PC-3 (cell line): Measurements from ENCODE around the gene ZNF407.

Experiments
- CTCF ChIP-seq: fragments of 300-600 bp; sonication (generic); conservative IDR thresholded peaks from 2 replicates; pipeline ENCODE4 v1.5.1; 2017; ENCODE audit warnings: antibody characterized with exemption, low read depth, mild to moderate bottlenecking, low read length
- EZH2 ChIP-seq: fragments of 300-600 bp; sonication (generic); IDR thresholded peaks from one replicate; pipeline ENCODE4 v1.6.1; 2017; ENCODE audit warnings: antibody characterized with exemption, mild to moderate bottlenecking, low read length; ENCODE audit not compliant: unreplicated experiment
- EZH2phosphoT487 ChIP-seq: fragments of 300-600 bp; sonication (generic); IDR thresholded peaks from 2 replicates; pipeline ENCODE4 v1.6.1; 2018; ENCODE audit warnings: mild to moderate bottlenecking, antibody characterized with exemption, low read length, borderline replicate concordance

- TF ChIP-seq CTCF (no peak), EZH2phosphoT487 (no peak), EZH2 (no peak)
Observed at GRCh38 chr18:74637070-74637469, 39.4 kb downstream of the ZNF407 start.
